Brain microvascular endothelial cell (primary cell): ENCODE data around the gene IL19.

Experiments used
- DNase-seq: peaks from one replicate; pipeline ENCODE4 v3.0.0-alpha.2; 2020
- H3K27ac ChIP-seq: fragments of 250-450 bp; sonication (Bioruptor Pico); 2 replicates; pipeline ENCODE4 v1.5.1; 2020; ENCODE audit warnings: mild to moderate bottlenecking, moderate library complexity
- H3K27me3 ChIP-seq: fragments of 250-450 bp; sonication (Bioruptor Pico); replicated peaks from 2 replicates; pipeline ENCODE4 v1.5.1; 2020; ENCODE audit warnings: mild to moderate bottlenecking
- H3K36me3 ChIP-seq: fragments of 250-450 bp; sonication (Bioruptor Pico); replicated peaks from 2 replicates; pipeline ENCODE4 v1.5.1; 2020; ENCODE audit warnings: mild to moderate bottlenecking
- H3K4me3 ChIP-seq: 2 replicates; pipeline ENCODE4 v1.5.1; 2011; ENCODE audit warnings: low read depth, mild to moderate bottlenecking, control low read depth, low read length, moderate library complexity
- in situ Hi-C: cut with HindIII; loops from 2 replicates; pipeline ENCODE4 v1.10.0; 2017; ENCODE audit warnings: low sequenced_read_pairs, low pct_ligation_motif_present
- TF ChIP-seq, protein P1 (sequence below): IDR thresholded peaks from 2 replicates; pipeline ENCODE4 v1.5.1; 2011; ENCODE audit warnings: low read depth, mild to moderate bottlenecking, moderate library complexity, low read length, control low read depth, inconsistent platforms; ENCODE audit errors: missing control alignments

IL19 gene

DNA sequence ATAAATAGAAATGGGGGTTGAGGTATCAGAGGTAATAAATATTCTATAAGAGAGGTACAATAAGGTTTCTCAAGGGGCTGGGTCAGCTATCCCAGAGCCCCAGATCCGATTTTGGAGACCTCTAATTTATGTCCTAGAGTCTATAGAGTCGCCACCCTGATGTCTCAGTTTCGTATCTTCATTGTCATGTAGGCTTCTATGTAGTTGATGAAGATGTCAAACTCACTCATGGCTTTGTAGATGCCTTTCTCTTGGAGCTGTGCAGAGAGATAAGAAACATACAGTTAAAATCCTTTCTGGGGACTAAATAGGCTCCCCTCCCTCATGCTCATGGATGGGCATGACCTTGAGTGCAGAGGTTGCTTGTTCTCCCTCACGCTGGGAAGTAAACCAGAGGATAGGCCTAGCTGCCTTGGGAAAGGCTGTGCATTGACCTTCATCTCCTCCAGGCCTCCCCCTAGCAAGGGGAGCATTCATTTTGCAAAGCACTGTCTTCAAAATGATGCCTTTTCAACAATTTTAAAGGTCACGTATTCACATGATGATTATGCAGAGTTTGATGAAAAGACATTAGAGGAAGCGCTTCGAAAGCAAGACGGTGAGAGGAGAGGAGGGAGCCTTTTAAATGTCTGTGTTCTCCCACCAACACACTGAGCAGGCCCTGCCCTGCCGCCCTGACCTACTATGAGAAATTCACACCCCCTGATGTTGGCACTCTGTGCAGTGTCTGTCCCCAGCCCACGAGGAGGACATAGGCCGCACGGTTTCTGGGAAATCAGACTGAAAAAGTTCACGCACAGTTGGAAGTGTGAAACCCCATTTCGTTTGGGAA is 1.9 kb upstream of the IL19 start:
- Histone ChIP-seq H3K36me3 (no peaks in the 10 kb centered on the region), H3K4me3 (no peak overlapping the region), H3K27ac (no peak overlapping the region), H3K27me3 (peaks cover 36% of the 10 kb centered on the region)
- no peak for DNase-seq
- in situ Hi-C loops = no loop called here
- TF ChIP-seq, protein P1, sequence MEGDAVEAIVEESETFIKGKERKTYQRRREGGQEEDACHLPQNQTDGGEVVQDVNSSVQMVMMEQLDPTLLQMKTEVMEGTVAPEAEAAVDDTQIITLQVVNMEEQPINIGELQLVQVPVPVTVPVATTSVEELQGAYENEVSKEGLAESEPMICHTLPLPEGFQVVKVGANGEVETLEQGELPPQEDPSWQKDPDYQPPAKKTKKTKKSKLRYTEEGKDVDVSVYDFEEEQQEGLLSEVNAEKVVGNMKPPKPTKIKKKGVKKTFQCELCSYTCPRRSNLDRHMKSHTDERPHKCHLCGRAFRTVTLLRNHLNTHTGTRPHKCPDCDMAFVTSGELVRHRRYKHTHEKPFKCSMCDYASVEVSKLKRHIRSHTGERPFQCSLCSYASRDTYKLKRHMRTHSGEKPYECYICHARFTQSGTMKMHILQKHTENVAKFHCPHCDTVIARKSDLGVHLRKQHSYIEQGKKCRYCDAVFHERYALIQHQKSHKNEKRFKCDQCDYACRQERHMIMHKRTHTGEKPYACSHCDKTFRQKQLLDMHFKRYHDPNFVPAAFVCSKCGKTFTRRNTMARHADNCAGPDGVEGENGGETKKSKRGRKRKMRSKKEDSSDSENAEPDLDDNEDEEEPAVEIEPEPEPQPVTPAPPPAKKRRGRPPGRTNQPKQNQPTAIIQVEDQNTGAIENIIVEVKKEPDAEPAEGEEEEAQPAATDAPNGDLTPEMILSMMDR = no peak

DNA sequence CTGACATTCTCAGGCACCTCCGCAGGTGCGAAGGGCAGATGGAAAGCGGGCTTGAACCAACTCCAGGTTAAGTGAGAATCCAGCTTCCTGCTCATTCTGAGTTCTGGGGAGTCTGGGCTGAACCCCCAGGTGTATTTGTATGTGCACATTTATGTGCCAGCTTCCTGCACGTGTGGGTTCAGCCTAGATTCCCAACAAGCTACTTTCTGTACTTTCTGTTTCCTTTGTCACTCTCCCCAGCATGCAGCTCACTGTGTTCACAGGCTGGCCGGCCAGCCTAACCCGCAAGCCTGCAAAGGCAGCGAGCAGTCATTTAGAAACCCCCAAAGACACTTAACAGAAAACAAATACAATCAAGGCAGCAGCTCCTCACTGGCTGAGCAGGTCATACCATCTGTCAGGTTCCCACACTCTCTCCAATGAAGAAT is 1.3 kb upstream of the IL19 start:
- Histone ChIP-seq H3K27ac (no peak overlapping the region), H3K4me3 (no peak overlapping the region), H3K27me3 (peaks cover 39% of the 10 kb centered on the region), H3K36me3 (no peaks in the 10 kb centered on the region)
- TF ChIP-seq, protein P1 = no peak
- in situ Hi-C loops = no loop called here
- DNase-seq = no peak

DNA sequence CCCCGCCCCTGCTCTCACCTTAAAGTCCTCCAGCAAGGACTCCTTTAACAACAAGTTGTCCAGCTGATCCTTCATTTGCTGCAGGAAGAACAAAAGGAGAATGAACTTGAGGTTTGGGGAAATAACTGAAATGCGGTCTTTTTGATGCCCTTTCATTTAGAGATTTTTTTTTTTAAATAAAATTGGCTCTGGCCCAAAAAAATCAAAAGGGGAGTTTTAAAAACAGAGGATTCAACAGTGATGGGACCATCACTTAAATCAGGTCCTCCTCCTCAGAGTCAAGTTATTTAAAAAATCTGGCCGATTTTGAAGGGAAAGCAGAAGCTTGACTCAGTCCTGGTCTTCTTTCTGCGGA is 742 bp downstream of the IL19 start:
- Histone ChIP-seq H3K27me3 (peaks cover 51% of the 10 kb centered on the region), H3K36me3 (no peaks in the 10 kb centered on the region), H3K4me3 (no peak overlapping the region), H3K27ac (no peak overlapping the region)
- no peak for DNase-seq
- in situ Hi-C loops = no loop called here
- TF ChIP-seq, protein P1 = no peak

DNA sequence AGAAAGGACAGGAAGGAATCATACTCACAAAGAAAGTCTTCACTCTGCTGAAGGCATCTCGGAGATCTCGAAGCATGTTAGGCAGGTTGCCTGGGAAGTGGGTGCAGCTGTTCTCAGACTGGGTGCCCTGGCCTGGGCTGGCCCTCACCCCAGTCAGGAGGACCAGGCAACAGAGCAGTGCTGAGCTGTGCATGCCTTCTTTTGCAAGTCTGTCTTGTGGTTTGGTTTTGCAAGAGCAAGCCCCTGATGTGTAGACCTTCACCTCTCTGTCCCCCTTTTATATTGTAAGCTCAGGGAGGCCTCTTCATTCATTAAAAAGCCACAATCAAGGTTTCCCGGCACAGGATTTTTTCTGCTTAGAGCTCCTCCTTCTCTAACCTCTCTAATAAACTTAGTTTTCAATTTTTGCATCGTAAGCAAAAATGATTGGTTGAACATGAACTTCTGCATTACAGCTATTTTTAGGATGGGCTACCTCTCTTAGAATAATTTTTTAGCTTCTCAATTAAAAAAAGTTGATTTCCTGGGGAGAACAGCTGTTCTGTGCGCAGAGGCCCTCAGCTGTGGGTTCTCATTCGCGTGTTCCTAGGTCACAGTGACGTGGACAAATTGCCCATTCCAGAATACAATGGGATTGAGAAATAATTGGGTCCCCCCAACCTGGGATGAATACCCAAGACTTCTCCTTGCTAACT is 1.8 kb downstream of the IL19 start, which contains the start of gene IL10:
Gene IL10, minus strand, starts transcription at position 252 of the 695 bp plus-strand sequence. Its CDS starts 59 bp downstream, at position 193.
- TF ChIP-seq, protein P1 = no peak

DNA sequence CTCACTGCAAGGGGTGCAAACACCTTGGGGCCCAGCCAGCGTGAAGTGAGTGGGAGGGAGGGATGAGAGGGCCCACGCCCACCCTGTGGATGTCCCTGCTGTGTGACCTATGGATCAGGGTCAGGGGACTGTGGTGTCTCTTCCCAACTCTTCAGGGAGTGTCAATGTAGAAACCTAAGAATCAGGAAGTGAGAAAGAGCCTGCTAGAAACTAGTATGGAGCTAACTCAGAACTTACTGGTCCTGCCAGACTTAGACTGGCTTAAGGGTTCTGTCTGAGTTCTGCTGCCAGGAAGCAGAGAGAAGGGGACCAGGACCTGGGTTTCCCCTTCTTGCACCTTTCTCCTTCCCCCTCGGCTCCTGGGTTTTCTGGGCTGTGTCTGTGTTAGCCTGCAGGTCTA is 3.5 kb downstream of the IL19 start:
- no peaks in the 10 kb centered on the region for H3K36me3 ChIP-seq
- in situ Hi-C loops = no loop called here
- no peak overlapping the region for H3K4me3 ChIP-seq
- peaks cover 54% of the 10 kb centered on the region for H3K27me3 ChIP-seq
- TF ChIP-seq, protein P1 = no peak
- no peak overlapping the region for H3K27ac ChIP-seq
- DNase-seq = no peak

More for the DNA sequence above, 1.8 kb downstream of the IL19 start, which contains the start of gene IL10:
- Histone ChIP-seq H3K27me3 (peaks cover 51% of the 10 kb centered on the region), H3K27ac (no peak within 1 kb of the TSS), H3K36me3 (no peaks in the 10 kb centered on the region), H3K4me3 (no peak within 1 kb of the TSS)
- in situ Hi-C loops = no loop called here
- DNase-seq = no peak
